IMR-90 (cell line): Measurements from ENCODE around the gene PNPLA5. TPM values are rescaled to one million over a fixed set of nuclear protein-coding genes. Genes with fewer than 3 reads are reported as not detected.

Source experiments
- ATAC-seq: fragments of 200-7000 bp; cut with Tn5 transposase; 2 replicates; pipeline ENCODE4 v1.9.1; 2020; ENCODE audit warnings: low read depth, mild to moderate bottlenecking, moderate library complexity
- BruUV-seq: library from RNA; stranded (reverse); fragments of 400-500 nt; replicated peaks from 2 replicates; lab custom pipeline; 2021; lab: Mats Ljungman, UMichigan
- CTCF ChIA-PET: fragments of 300-600 bp; formaldehyde crosslinking; extraction: SDS; loops from one replicate; lab custom pipeline; 2021; ENCODE audit warnings: antibody characterized with exemption; lab: Yijun Ruan, JAX
- POLR2A ChIA-PET: fragments of 300-600 bp; sonication (Branson Sonifier 250); formaldehyde crosslinking; loops from one replicate; lab custom pipeline; 2022; ENCODE audit warnings: antibody characterized with exemption; ENCODE audit not compliant: unreplicated experiment; lab: Charles Lee
- DNase-seq: peaks from one replicate; pipeline ENCODE4 v3.0.0; 2013
- H2AFZ ChIP-seq: replicated peaks from 2 replicates; pipeline ENCODE3; 2013; ENCODE audit warnings: low read length, mild to moderate bottlenecking; ENCODE audit not compliant: poor library complexity
- H2AK5ac ChIP-seq: 2 replicates; pipeline ENCODE4 v1.6.1; 2013; ENCODE audit warnings: low read depth, low read length, inconsistent platforms
- H2AK9ac ChIP-seq: replicated peaks from 2 replicates; pipeline ENCODE3; 2013; ENCODE audit warnings: mild to moderate bottlenecking, low read depth, low read length, moderate library complexity; ENCODE audit not compliant: poor library complexity
- H2BK120ac ChIP-seq: 2 replicates; pipeline ENCODE4 v1.6.1; 2013; ENCODE audit warnings: low read depth, low read length, inconsistent platforms
- H2BK15ac ChIP-seq: 3 replicates; pipeline ENCODE4 v1.6.1; 2013; ENCODE audit warnings: low read depth, low read length, inconsistent platforms
- H2BK20ac ChIP-seq: 2 replicates; pipeline ENCODE4 v1.6.1; 2013; ENCODE audit warnings: low read depth, mild to moderate bottlenecking, inconsistent platforms, low read length, moderate library complexity
- H2BK5ac ChIP-seq: 2 replicates; pipeline ENCODE4 v1.6.1; 2013; ENCODE audit warnings: mild to moderate bottlenecking, low read depth, low read length, inconsistent platforms; ENCODE audit not compliant: poor library complexity, severe bottlenecking
- H3K14ac ChIP-seq: replicated peaks from 2 replicates; pipeline ENCODE4 v1.6.1; 2013; ENCODE audit warnings: low read depth, low read length, inconsistent platforms
- H3K18ac ChIP-seq: 2 replicates; pipeline ENCODE4 v1.6.1; 2013; ENCODE audit warnings: low read depth, low read length, control low read depth
- H3K23ac ChIP-seq: 2 replicates; pipeline ENCODE4 v1.6.1; 2013; ENCODE audit warnings: low read depth, low read length, inconsistent platforms
- H3K27ac ChIP-seq: 2 replicates; pipeline ENCODE4 v1.5.1; 2013; ENCODE audit warnings: mild to moderate bottlenecking, control low read depth, low read length; ENCODE audit not compliant: insufficient read depth
- H3K27me3 ChIP-seq: 2 replicates; pipeline ENCODE4 v1.6.1; 2013; ENCODE audit warnings: low read length; ENCODE audit not compliant: control insufficient read depth, insufficient read depth
- H3K36me3 ChIP-seq: 2 replicates; pipeline ENCODE4 v1.6.1; 2013; ENCODE audit warnings: low read length, mixed read lengths; ENCODE audit not compliant: control insufficient read depth, insufficient read depth
- H3K4ac ChIP-seq: 2 replicates; pipeline ENCODE4 v1.6.1; 2013; ENCODE audit warnings: low read depth, low read length, inconsistent platforms
- H3K4me1 ChIP-seq: 2 replicates; pipeline ENCODE4 v1.6.1; 2013; ENCODE audit warnings: low read length, mixed read lengths; ENCODE audit not compliant: control insufficient read depth, insufficient read depth
- H3K4me2 ChIP-seq: 2 replicates; pipeline ENCODE4 v1.6.1; 2013; ENCODE audit warnings: low read depth, mild to moderate bottlenecking, control low read depth, low read length, moderate library complexity
- H3K4me3 ChIP-seq: 2 replicates; pipeline ENCODE4 v1.5.1; 2013; ENCODE audit warnings: low read depth, mild to moderate bottlenecking, control low read depth, low read length, moderate library complexity; ENCODE audit not compliant: insufficient read depth
- H3K56ac ChIP-seq: 2 replicates; pipeline ENCODE4 v1.6.1; 2013; ENCODE audit warnings: low read length, inconsistent platforms; ENCODE audit not compliant: insufficient read depth; ENCODE audit errors: extremely low read depth
- H3K79me1 ChIP-seq, 2 experiments: 2 replicates each; pipeline ENCODE4 v1.6.1; 2013; ENCODE audit warnings: low read length in 2 of 2, inconsistent platforms in 1 of 2, low read depth in 1 of 2
- H3K9ac ChIP-seq: 2 replicates; pipeline ENCODE4 v1.6.1; 2013; ENCODE audit warnings: low read depth, low read length, control low read depth
- H3K9me1 ChIP-seq: 2 replicates; pipeline ENCODE4 v1.6.1; 2013; ENCODE audit warnings: low read length, inconsistent platforms; ENCODE audit not compliant: insufficient read depth
- H3K9me3 ChIP-seq: 2 replicates; pipeline ENCODE4 v1.6.1; 2013; ENCODE audit warnings: low read length; ENCODE audit not compliant: control insufficient read depth, insufficient read depth
- H4K20me1 ChIP-seq: 2 replicates; pipeline ENCODE4 v1.6.1; 2013; ENCODE audit warnings: low read length, inconsistent platforms; ENCODE audit not compliant: insufficient read depth
- H4K5ac ChIP-seq: 2 replicates; pipeline ENCODE4 v1.6.1; 2013; ENCODE audit warnings: mild to moderate bottlenecking, low read depth, low read length, control low read depth
- H4K8ac ChIP-seq, 2 experiments: 2 replicates each; pipeline ENCODE4 v1.6.1; 2013; ENCODE audit warnings: low read depth in 2 of 2, low read length in 2 of 2, control low read depth in 1 of 2, inconsistent platforms in 1 of 2
- H4K91ac ChIP-seq: 2 replicates; pipeline ENCODE4 v1.6.1; 2013; ENCODE audit warnings: low read depth, low read length, inconsistent platforms; ENCODE audit not compliant: insufficient read depth
- BHLHE40 ChIP-seq: fragments of 150-350 bp; IDR thresholded peaks from 2 replicates; pipeline ENCODE4 v1.6.1; 2016; ENCODE audit warnings: mild to moderate bottlenecking, low read depth, low read length
- CEBPB ChIP-seq: IDR thresholded peaks from 2 replicates; pipeline ENCODE4 v1.6.1; 2012; ENCODE audit warnings: low read depth, low read length, improper control_type of control experiment
- MAFK ChIP-seq: IDR thresholded peaks from 2 replicates; pipeline ENCODE4 v1.6.1; 2012; ENCODE audit warnings: low read depth, low read length, improper control_type of control experiment
- MAZ ChIP-seq: IDR thresholded peaks from 2 replicates; pipeline ENCODE4 v1.6.1; 2012; ENCODE audit warnings: low read depth, mild to moderate bottlenecking, low read length, improper control_type of control experiment, moderate library complexity, borderline replicate concordance
- MXI1 ChIP-seq: IDR thresholded peaks from 2 replicates; pipeline ENCODE4 v1.6.1; 2012; ENCODE audit warnings: low read depth, mild to moderate bottlenecking, low read length, moderate library complexity, borderline replicate concordance
- NFE2L2 ChIP-seq: fragments of 150-350 bp; IDR thresholded peaks from 2 replicates; pipeline ENCODE4 v1.6.1; 2016; ENCODE audit warnings: low read depth, mild to moderate bottlenecking, low read length
- RCOR1 ChIP-seq: IDR thresholded peaks from 2 replicates; pipeline ENCODE4 v1.6.1; 2012; ENCODE audit warnings: mild to moderate bottlenecking, low read length, improper control_type of control experiment; ENCODE audit not compliant: insufficient replicate concordance
- WGBS, 2 experiments: methylation state at CpG; one replicate each; pipeline versions ENCODE4 v1.1.5 to v1.1.7; 2013; ENCODE audit warnings: missing lambda C conversion rate in 2 of 2; ENCODE audit not compliant: insufficient read length in 1 of 2; ENCODE audit errors: extremely low coverage in 2 of 2; 5-methylcytosine and 5-hydroxymethylcytosine counted together
- dilution Hi-C: fragments of 300-500 bp; cut with HindIII; formaldehyde crosslinking; loops from one replicate; pipeline ENCODE4 v1.14.3; 2018; ENCODE audit warnings: low sequenced_read_pairs; ENCODE audit not compliant: unreplicated experiment
- in situ Hi-C: fragments of 300-500 bp; cut with MboI; formaldehyde crosslinking; loops from 3 replicates; pipeline ENCODE4 v1.14.3; 2019; ENCODE audit warnings: low sequenced_read_pairs, inconsistent platforms, mixed read lengths
- intact Hi-C: fragments of 100-400 bp; cut with micrococcal nuclease; formaldehyde crosslinking; loops from 2 replicates; pipeline ENCODE4 v1.10.0; 2022
- polyA plus RNA-seq, 3 experiments: library from polyadenylated mRNA; depleted of rRNA; stranded (reverse); fragments of >200 nt; gene quantifications; 2 replicates each; pipeline ENCODE4 v1.2.3, GENCODE V29; 2012; ENCODE audit warnings: low replicate concordance in 1 of 3
- total RNA-seq: library from RNA; depleted of rRNA; stranded (reverse); fragments of >200 nt; gene quantifications from 2 replicates; pipeline ENCODE4 v1.2.3, GENCODE V29; 2012
- TF ChIP-seq, protein P1 (sequence below): fragments of 150-350 bp; IDR thresholded peaks from 2 replicates; pipeline ENCODE4 v1.6.1; 2017; ENCODE audit warnings: mild to moderate bottlenecking, antibody characterized with exemption, low read length, low read depth
- TF ChIP-seq, protein P2 (sequence below): conservative IDR thresholded peaks from 2 replicates; pipeline ENCODE4 v1.5.1; 2012; ENCODE audit warnings: mild to moderate bottlenecking, low read depth, low read length, improper control_type of control experiment

Gene PNPLA5
- total and polyA plus RNA-seq, 2 of the 4 experiments (the other 2 are of a cell fraction), result 0.18 to 0.44 TPM

DNA sequence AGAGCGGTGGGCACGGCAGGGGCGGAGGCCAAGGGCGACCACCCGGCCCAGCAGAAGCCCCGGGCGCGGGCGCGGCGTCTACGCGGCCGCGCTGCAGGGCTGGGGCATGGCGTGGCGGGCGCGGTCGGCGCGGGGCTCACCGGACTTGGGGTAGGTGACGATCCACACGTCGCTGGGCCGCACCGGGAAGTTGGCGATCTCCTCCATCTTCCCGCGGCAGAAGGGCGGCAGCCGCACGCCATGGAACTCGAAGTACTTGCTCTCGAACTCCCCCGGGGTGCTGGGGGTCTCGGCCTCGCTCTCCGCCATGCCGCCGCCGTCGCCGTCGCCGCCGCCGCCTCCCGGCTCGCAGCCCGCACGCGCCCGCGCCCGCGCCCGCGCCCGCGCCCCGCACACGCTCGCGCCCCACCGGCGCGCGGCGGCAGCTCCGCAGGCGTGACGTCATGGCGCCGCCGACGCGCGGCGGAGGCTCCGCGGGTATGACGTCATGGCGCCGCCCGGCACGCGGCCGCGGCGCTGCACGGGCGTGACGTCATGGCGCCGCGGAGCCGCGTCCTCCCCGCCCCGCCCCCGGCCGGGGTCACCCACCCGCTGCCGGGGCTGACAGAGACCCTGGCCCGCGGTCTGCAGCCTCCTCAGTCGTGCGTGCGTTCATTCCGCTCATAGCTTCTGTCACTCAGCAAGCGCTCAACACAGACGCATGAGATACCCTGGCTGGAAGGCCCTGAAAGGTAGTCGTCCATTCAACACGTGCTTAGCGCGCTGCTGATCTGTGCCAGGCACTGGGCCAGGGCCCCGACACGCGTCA lies 29.5 kb downstream of the PNPLA5 start, which contains the start of gene SULT4A1:
Gene SULT4A1, minus strand, starts transcription at position 440 of the 808 bp plus-strand sequence. Its CDS starts 131 bp downstream, at position 309.
- no TSS peak for BruUV-seq
- intact Hi-C loops, result no loop called here
- no peak within 1 kb of the TSS for H2BK20ac ChIP-seq
- H2BK120ac ChIP-seq, result no peak within 1 kb of the TSS
- H3K4me2 ChIP-seq, result peak within 1 kb of the TSS; percentile 88
- no peak within 1 kb of the TSS for H3K56ac ChIP-seq
- H3K27me3 ChIP-seq, result peaks cover 6% of the 10 kb centered on the region
- no peak within 1 kb of the TSS for H3K14ac ChIP-seq
- no peak within 1 kb of the TSS for H3K4ac ChIP-seq
- TF ChIP-seq BHLHE40 (peak; percentile 67; the same call in 1 of the 2 replicates), RCOR1 (no peak), CEBPB (no peak), MAZ (no peak), NFE2L2 (no peak), MAFK (no peak), MXI1 (no peak)
- TF ChIP-seq, protein P1, sequence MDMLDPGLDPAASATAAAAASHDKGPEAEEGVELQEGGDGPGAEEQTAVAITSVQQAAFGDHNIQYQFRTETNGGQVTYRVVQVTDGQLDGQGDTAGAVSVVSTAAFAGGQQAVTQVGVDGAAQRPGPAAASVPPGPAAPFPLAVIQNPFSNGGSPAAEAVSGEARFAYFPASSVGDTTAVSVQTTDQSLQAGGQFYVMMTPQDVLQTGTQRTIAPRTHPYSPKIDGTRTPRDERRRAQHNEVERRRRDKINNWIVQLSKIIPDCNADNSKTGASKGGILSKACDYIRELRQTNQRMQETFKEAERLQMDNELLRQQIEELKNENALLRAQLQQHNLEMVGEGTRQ, result no peak
- TF ChIP-seq, protein P2, sequence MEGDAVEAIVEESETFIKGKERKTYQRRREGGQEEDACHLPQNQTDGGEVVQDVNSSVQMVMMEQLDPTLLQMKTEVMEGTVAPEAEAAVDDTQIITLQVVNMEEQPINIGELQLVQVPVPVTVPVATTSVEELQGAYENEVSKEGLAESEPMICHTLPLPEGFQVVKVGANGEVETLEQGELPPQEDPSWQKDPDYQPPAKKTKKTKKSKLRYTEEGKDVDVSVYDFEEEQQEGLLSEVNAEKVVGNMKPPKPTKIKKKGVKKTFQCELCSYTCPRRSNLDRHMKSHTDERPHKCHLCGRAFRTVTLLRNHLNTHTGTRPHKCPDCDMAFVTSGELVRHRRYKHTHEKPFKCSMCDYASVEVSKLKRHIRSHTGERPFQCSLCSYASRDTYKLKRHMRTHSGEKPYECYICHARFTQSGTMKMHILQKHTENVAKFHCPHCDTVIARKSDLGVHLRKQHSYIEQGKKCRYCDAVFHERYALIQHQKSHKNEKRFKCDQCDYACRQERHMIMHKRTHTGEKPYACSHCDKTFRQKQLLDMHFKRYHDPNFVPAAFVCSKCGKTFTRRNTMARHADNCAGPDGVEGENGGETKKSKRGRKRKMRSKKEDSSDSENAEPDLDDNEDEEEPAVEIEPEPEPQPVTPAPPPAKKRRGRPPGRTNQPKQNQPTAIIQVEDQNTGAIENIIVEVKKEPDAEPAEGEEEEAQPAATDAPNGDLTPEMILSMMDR, result no peak
- ATAC-seq, result peak; percentile 62
- H3K4me1 ChIP-seq, result no peaks in the 10 kb centered on the region
- CTCF ChIA-PET, result no interaction called here
- no peak within 1 kb of the TSS for H2AK5ac ChIP-seq
- no peak within 1 kb of the TSS for H2BK5ac ChIP-seq
- POLR2A ChIA-PET, result no interaction called here
- in situ Hi-C loops, result no loop called here
- H2BK15ac ChIP-seq, result no peak within 1 kb of the TSS
- DNase-seq, result peak; percentile 54
- H3K9me1 ChIP-seq, result no peaks in the 10 kb centered on the region
- 0 out of 2 replicates have a peak within 1 kb of the TSS, but pooled peaks have one; percentile 63 for H3K23ac ChIP-seq
- H4K5ac ChIP-seq, result peak within 1 kb of the TSS; percentile 64; the same call in 1 of the 2 replicates
- H3K18ac ChIP-seq, result peak within 1 kb of the TSS; percentile 24; the same call in 1 of the 2 replicates
- H3K79me1 ChIP-seq, result no peaks in the 10 kb centered on the region; a peak in 1 of 4 replicates
- H3K4me3 ChIP-seq, result peak within 1 kb of the TSS; percentile 50
- H4K8ac ChIP-seq, result peak within 1 kb of the TSS in 1 of 2 experiments; percentile 62; a peak in 2 of 4 replicates
- dilution Hi-C loops, result no loop called here
- no peaks in the 10 kb centered on the region for H3K9me3 ChIP-seq
- H4K20me1 ChIP-seq, result no peaks in the 10 kb centered on the region
- WGBS, 2 experiments, result 2% methylated on average over 60 of the region's 121 CpGs; no CpG with 5 or more reads in 1 of the 2 experiments
- no peak within 1 kb of the TSS; the same call in 1 of the 2 replicates for H3K27ac ChIP-seq
- no peak within 1 kb of the TSS for H2AK9ac ChIP-seq
- peak within 1 kb of the TSS; percentile 85; the same call in 1 of the 2 replicates for H3K9ac ChIP-seq
- no peak within 1 kb of the TSS; the same call in 1 of the 2 replicates for H4K91ac ChIP-seq
- H3K36me3 ChIP-seq, result no peaks in the 10 kb centered on the region
- H2AFZ ChIP-seq, result peak within 1 kb of the TSS; percentile 92
